Measurements from ENCODE around the gene SH2D4B.
A peak's percentile ranks its signal among the peaks of the same experiment; 100 is the strongest.

SH2D4B gene

GRCh38 chr10:80633383-80633860 is 95.7 kb downstream of the SH2D4B start:
- no peak for DNase-seq (ENCODE audit: low read depth in 3 of 3)

GRCh38 chr10:80633910-80634309 is 96.2 kb downstream of the SH2D4B start:
- no peak for DNase-seq (ENCODE audit: low read depth in 3 of 3)

- DNase-seq (ENCODE audit: low read depth in 3 of 3) = no peak
Measured at GRCh38 chr10:80642661-80643060, 105.0 kb downstream of the SH2D4B start.

- no peak for DNase-seq (ENCODE audit: low read depth in 3 of 3)
Measured at GRCh38 chr10:80646366-80646765, 108.7 kb downstream of the SH2D4B start.

GRCh38 chr10:80647173-80647833 is 109.6 kb downstream of the SH2D4B start:
- DNase-seq (ENCODE audit: low read depth in 3 of 3) = no peak

- no peak for DNase-seq (ENCODE audit: low read depth in 3 of 3)
Measured at GRCh38 chr10:80648106-80648505, 110.4 kb downstream of the SH2D4B start.

GRCh38 chr10:80649183-80649582 is 111.5 kb downstream of the SH2D4B start:
- DNase-seq (ENCODE audit: low read depth in 3 of 3) = no peak

GRCh38 chr10:80655898-80656297 is 118.2 kb downstream of the SH2D4B start:
- no peak for DNase-seq (ENCODE audit: low read depth in 3 of 3)

- DNase-seq (ENCODE audit: low read depth in 3 of 3) = no peak
Measured at GRCh38 chr10:80658068-80658467, 120.4 kb downstream of the SH2D4B start.

GRCh38 chr10:80659289-80659688 is 121.6 kb downstream of the SH2D4B start:
- DNase-seq (ENCODE audit: low read depth in 3 of 3) = no peak

GRCh38 chr10:80660266-80660665 is 122.6 kb downstream of the SH2D4B start:
- DNase-seq (ENCODE audit: low read depth in 3 of 3) = no peak

- DNase-seq (ENCODE audit: low read depth in 3 of 3) = no peak
Measured at GRCh38 chr10:80660736-80661135, 123.0 kb downstream of the SH2D4B start.

- DNase-seq (ENCODE audit: low read depth in 3 of 3) = no peak
Measured at GRCh38 chr10:80661526-80661925, 123.8 kb downstream of the SH2D4B start.

- peak; percentile 34 to 56 (median 55) for DNase-seq (ENCODE audit: low read depth in 3 of 3)
Measured at GRCh38 chr10:80662429-80663261, 124.9 kb downstream of the SH2D4B start.

- peak; percentile 13 to 41 (median 34) for DNase-seq (ENCODE audit: low read depth in 3 of 3)
Measured at GRCh38 chr10:80664071-80664680, 126.5 kb downstream of the SH2D4B start.

- no peak for DNase-seq (ENCODE audit: low read depth in 3 of 3)
Measured at GRCh38 chr10:80669485-80669884, 131.8 kb downstream of the SH2D4B start.

GRCh38 chr10:80670774-80671173 is 133.1 kb downstream of the SH2D4B start:
- no peak for DNase-seq (ENCODE audit: low read depth in 3 of 3)

- DNase-seq (ENCODE audit: low read depth in 3 of 3) = no peak
Measured at GRCh38 chr10:80671847-80672246, 134.1 kb downstream of the SH2D4B start.

- DNase-seq (ENCODE audit: low read depth in 3 of 3) = no peak
Measured at GRCh38 chr10:80672613-80673012, 134.9 kb downstream of the SH2D4B start.

- no peak for DNase-seq (ENCODE audit: low read depth in 3 of 3)
Measured at GRCh38 chr10:80674809-80675208, 137.1 kb downstream of the SH2D4B start.

- DNase-seq (ENCODE audit: low read depth in 3 of 3) = no peak
Measured at GRCh38 chr10:80681142-80681541, 143.4 kb downstream of the SH2D4B start.

GRCh38 chr10:80684259-80684658 is 146.6 kb downstream of the SH2D4B start:
- DNase-seq (ENCODE audit: low read depth in 3 of 3) = no peak

- no peak for DNase-seq (ENCODE audit: low read depth in 3 of 3)
Measured at GRCh38 chr10:80685355-80685754, 147.7 kb downstream of the SH2D4B start.
